ENCODE results near the gene STAMBP. TPM values are rescaled to one million over a fixed set of nuclear protein-coding genes. Genes with fewer than 3 reads are reported as not detected.
A peak's percentile ranks its signal among the peaks of the same experiment; 100 is the strongest.

STAMBP gene
- total and polyA plus RNA-seq, 2 of the 13 experiments (the other 11 are each of a cell fraction or from before 2014, with no cell fraction given) = 49.6 to 53.2 TPM

DNA sequence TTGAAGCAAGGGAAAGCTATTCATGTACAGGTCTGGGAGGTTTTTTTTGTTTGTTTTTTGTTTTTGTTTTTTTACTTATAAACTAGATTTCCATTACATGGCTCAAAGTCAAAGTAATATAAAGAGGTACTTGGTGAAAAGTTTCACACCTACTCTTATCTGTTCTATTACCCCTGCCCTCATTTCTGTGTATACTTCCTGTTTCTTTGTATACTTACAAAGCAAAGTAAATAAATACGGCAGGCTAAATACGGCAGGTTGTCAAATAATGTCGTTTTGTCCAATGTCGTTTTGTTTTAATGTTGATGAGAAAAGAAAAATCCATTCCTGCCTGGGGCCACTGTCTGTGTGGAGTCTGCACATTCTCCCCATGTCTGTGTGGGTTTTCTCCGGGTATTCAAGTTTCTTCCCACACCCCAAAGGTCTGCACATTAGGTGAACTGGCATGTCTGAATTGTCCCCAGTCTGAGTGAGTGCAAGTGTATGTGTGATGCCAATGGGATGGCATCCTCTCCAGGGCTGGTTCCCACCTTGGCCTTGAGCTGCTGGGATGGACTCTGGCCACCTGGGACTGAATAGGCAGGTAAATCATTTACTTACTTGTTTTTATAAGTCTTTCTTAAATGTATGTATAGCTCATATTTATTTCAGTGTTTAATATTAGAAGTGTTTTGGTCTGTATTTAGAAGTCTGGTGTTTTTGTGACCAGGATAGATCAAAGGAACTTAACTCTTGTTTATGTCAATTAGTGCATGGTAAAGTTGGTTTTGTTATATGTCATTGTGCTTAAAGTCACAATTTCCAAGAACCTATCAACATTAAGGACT, 13.4 kb downstream of the STAMBP start (continued):
- TF ChIP-seq, protein P1, sequence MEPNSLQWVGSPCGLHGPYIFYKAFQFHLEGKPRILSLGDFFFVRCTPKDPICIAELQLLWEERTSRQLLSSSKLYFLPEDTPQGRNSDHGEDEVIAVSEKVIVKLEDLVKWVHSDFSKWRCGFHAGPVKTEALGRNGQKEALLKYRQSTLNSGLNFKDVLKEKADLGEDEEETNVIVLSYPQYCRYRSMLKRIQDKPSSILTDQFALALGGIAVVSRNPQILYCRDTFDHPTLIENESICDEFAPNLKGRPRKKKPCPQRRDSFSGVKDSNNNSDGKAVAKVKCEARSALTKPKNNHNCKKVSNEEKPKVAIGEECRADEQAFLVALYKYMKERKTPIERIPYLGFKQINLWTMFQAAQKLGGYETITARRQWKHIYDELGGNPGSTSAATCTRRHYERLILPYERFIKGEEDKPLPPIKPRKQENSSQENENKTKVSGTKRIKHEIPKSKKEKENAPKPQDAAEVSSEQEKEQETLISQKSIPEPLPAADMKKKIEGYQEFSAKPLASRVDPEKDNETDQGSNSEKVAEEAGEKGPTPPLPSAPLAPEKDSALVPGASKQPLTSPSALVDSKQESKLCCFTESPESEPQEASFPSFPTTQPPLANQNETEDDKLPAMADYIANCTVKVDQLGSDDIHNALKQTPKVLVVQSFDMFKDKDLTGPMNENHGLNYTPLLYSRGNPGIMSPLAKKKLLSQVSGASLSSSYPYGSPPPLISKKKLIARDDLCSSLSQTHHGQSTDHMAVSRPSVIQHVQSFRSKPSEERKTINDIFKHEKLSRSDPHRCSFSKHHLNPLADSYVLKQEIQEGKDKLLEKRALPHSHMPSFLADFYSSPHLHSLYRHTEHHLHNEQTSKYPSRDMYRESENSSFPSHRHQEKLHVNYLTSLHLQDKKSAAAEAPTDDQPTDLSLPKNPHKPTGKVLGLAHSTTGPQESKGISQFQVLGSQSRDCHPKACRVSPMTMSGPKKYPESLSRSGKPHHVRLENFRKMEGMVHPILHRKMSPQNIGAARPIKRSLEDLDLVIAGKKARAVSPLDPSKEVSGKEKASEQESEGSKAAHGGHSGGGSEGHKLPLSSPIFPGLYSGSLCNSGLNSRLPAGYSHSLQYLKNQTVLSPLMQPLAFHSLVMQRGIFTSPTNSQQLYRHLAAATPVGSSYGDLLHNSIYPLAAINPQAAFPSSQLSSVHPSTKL (CRISPR knock-in tag; IDR thresholded peaks at IDR 0.05) = peak; percentile 65; the same call in 1 of the 2 replicates
- 0 out of 2 replicates have a peak, but pooled peaks have one; percentile 38 for TF ChIP-seq CCDC6 (CRISPR knock-in tag; IDR thresholded peaks at IDR 0.05)
- TF ChIP-seq ZNF160 (CRISPR knock-in tag; IDR thresholded peaks at IDR 0.05) = no peak
- peak; percentile 53; the same call in 1 of the 2 replicates for TF ChIP-seq HDAC2 (CRISPR knock-in tag; IDR thresholded peaks at IDR 0.05)
- TF ChIP-seq GATAD2A (CRISPR knock-in tag; IDR thresholded peaks at IDR 0.05) = peak; percentile 75; the same call in 1 of the 2 replicates
- TF ChIP-seq FOSL2 (CRISPR knock-in tag; IDR thresholded peaks at IDR 0.05) = peak; percentile 45
- TF ChIP-seq, protein P2, sequence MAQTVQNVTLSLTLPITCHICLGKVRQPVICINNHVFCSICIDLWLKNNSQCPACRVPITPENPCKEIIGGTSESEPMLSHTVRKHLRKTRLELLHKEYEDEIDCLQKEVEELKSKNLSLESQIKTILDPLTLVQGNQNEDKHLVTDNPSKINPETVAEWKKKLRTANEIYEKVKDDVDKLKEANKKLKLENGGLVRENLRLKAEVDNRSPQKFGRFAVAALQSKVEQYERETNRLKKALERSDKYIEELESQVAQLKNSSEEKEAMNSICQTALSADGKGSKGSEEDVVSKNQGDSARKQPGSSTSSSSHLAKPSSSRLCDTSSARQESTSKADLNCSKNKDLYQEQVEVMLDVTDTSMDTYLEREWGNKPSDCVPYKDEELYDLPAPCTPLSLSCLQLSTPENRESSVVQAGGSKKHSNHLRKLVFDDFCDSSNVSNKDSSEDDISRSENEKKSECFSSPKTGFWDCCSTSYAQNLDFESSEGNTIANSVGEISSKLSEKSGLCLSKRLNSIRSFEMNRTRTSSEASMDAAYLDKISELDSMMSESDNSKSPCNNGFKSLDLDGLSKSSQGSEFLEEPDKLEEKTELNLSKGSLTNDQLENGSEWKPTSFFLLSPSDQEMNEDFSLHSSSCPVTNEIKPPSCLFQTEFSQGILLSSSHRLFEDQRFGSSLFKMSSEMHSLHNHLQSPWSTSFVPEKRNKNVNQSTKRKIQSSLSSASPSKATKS (CRISPR knock-in tag; IDR thresholded peaks at IDR 0.05) = no peak
- 0 out of 2 replicates have a peak, but pooled peaks have one; percentile 21 for TF ChIP-seq FOXA1 (IDR thresholded peaks at IDR 0.05)
- TF ChIP-seq FOXA1 (CRISPR knock-in tag; IDR thresholded peaks at IDR 0.05) = no peak
- no peak; the same call in 1 of the 2 replicates for TF ChIP-seq KDM5A (IDR thresholded peaks at IDR 0.05; ENCODE audit: borderline replicate concordance, low read length)
- no peak for TF ChIP-seq SIN3A (IDR thresholded peaks at IDR 0.05; ENCODE audit: borderline replicate concordance, low read depth, low read length)
- TF ChIP-seq, protein P3, sequence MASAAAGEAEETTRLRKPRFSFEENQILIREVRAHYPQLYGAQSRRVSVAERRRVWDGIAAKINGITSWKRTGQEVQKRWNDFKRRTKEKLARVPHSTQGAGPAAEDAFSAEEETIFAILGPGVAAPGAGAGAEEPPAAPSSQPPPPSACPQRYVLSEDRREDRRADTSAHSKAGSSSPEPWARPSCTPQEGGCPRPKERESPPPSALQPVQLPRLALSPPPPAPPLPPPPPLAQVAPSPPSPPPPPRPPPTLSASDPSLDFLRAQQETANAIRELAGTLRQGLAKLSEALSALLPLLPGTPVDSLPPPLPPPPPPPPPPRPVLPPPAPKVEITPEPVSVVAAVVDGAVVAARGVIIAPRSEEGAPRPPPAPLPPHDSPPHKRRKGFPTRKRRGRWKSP (CRISPR knock-in tag; IDR thresholded peaks at IDR 0.05) = no peak
- TF ChIP-seq, protein P4, sequence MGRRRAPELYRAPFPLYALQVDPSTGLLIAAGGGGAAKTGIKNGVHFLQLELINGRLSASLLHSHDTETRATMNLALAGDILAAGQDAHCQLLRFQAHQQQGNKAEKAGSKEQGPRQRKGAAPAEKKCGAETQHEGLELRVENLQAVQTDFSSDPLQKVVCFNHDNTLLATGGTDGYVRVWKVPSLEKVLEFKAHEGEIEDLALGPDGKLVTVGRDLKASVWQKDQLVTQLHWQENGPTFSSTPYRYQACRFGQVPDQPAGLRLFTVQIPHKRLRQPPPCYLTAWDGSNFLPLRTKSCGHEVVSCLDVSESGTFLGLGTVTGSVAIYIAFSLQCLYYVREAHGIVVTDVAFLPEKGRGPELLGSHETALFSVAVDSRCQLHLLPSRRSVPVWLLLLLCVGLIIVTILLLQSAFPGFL (CRISPR knock-in tag; IDR thresholded peaks at IDR 0.05) = no peak
- TF ChIP-seq FOXJ3 (CRISPR knock-in tag; IDR thresholded peaks at IDR 0.05; ENCODE audit: borderline replicate concordance) = 0 out of 2 replicates have a peak, but pooled peaks have one; percentile 36
